Measurements from ENCODE around the gene CSF1. TPM values are rescaled to one million over a fixed set of nuclear protein-coding genes. Genes with fewer than 3 reads are reported as not detected.

The CSF1 gene
- total RNA-seq, 1 donor from 2014 or later, result 79.8 TPM

DNA sequence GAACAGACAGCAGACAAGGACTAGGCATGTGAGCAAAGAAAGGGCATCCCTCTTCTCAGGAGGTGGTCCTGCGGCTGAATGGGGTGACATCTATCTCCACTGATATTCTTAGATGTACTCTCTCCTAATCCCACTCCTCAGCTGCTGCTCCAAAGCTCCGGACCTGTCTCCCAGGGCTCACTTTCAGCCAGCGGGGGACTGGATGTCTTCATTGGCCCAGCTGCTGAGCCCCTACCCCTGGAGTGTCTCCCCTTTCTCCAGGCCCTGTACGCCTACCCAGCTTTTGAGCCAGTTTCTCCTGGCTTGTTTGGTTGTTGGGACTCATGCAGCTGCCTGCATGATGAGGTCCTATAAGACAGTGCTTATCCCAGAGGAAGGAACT is 28.8 kb upstream of the CSF1 start:
- H3K4me1 ChIP-seq, result peaks cover 33% of the 10 kb centered on the region
- no peaks in the 10 kb centered on the region for H3K27me3 ChIP-seq
- H3K36me3 ChIP-seq, result no peaks in the 10 kb centered on the region
- DNase-seq (no peak), ATAC-seq (no peak)
- TF ChIP-seq, protein P1, sequence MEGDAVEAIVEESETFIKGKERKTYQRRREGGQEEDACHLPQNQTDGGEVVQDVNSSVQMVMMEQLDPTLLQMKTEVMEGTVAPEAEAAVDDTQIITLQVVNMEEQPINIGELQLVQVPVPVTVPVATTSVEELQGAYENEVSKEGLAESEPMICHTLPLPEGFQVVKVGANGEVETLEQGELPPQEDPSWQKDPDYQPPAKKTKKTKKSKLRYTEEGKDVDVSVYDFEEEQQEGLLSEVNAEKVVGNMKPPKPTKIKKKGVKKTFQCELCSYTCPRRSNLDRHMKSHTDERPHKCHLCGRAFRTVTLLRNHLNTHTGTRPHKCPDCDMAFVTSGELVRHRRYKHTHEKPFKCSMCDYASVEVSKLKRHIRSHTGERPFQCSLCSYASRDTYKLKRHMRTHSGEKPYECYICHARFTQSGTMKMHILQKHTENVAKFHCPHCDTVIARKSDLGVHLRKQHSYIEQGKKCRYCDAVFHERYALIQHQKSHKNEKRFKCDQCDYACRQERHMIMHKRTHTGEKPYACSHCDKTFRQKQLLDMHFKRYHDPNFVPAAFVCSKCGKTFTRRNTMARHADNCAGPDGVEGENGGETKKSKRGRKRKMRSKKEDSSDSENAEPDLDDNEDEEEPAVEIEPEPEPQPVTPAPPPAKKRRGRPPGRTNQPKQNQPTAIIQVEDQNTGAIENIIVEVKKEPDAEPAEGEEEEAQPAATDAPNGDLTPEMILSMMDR (IDR thresholded peaks at IDR 0.05), result no peak
- intact Hi-C loops (cut with DNase I), result no loop called here
- no peaks in the 10 kb centered on the region for H3K9me3 ChIP-seq
- no peak overlapping the region for H3K27ac ChIP-seq
- no peak overlapping the region for H3K4me3 ChIP-seq

DNA sequence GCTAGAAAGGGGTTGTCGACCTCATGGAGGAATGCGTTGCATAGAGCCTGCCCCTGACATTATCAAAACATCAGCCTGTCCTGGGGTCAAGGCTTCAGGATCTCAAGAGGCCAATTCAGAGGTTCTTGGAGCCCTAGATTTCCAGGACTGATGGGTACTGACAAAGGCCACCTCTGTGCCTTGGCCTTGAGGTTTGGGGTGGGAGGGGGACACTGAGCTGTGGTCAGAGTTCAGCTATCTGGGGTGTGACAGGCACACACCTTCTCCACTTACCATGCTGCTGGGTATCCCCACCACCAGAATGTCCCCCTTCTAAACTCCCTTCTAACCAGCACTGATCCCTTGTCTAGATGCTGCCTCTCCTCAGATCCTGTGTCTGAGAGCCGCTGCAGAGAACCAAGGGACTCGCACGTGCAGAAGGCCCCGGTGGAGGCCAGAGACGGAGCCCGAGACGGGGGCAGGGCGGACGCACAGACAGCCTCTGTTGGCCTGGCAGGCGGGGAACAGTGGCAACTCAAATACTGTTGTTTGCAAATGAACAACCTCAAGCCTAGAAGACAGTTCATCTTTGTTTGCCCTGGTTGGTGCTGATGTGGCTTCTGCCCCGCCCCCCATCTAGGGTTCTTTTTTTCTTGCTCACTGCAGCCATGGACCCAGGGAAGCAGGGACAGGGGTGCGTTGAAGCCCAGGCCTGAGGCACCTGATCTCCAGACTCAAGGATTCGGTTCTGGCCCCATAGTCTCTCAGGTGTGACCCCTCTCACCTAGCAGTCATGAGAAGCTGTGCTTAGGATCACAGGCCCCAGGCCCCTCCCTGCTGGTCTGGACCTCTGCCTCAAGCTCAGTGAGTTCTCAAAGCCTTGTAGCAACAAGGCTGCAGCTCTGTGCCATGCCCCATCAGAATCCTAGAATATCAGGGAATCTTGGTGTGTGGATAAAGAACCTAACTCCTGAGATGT is 28.1 kb upstream of the CSF1 start:
- DNase-seq (no peak), ATAC-seq (no peak)
- H3K9me3 ChIP-seq, result no peaks in the 10 kb centered on the region
- intact Hi-C loops (cut with DNase I), result no loop called here
- TF ChIP-seq, protein P1 (IDR thresholded peaks at IDR 0.05), result no peak
- H3K4me3 ChIP-seq, result no peak overlapping the region
- H3K4me1 ChIP-seq, result peaks cover 28% of the 10 kb centered on the region
- H3K27me3 ChIP-seq, result no peaks in the 10 kb centered on the region
- no peaks in the 10 kb centered on the region for H3K36me3 ChIP-seq
- no peak overlapping the region for H3K27ac ChIP-seq

DNA sequence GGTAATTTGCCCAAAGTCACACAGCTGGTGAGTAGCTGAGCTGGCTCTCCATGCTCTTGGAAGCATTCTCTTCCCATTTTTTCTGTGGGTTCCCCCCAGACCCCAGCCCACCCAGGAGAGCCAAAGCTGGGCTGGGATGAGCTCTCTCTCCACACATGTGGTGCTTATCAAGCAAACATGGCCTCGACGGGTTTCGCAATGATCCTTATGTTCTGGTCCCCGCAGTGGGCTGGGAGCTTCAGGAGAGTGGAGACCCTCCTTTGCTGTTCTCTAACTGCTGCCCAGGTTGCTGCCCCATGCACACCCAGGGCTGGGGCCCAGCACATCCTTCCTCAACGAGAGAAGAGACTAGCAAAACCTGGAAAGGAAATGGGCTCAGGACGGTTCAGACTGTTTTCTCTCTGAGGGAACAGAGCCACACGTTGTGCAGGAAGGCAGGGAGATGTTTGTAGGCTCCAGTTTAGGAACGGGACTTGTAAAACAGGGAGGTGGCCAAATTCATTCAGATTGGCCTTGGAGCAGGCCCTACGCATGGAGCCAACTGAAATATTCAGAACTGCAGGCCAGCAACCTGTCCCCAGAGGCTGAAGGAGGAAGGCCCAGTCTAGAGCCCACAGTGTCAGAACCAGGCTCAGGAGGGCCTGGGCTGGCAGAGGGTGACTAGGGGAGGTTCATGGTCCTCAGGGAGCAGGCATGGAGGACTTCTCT is 27.2 kb upstream of the CSF1 start:
- intact Hi-C loops (cut with DNase I), result no loop called here
- Histone ChIP-seq H3K36me3 (no peaks in the 10 kb centered on the region), H3K27me3 (no peaks in the 10 kb centered on the region), H3K4me3 (no peak overlapping the region), H3K4me1 (peaks cover 21% of the 10 kb centered on the region), H3K9me3 (no peaks in the 10 kb centered on the region), H3K27ac (no peak overlapping the region)
- TF ChIP-seq, protein P1 (IDR thresholded peaks at IDR 0.05), result no peak
- DNase-seq (no peak), ATAC-seq (no peak)

DNA sequence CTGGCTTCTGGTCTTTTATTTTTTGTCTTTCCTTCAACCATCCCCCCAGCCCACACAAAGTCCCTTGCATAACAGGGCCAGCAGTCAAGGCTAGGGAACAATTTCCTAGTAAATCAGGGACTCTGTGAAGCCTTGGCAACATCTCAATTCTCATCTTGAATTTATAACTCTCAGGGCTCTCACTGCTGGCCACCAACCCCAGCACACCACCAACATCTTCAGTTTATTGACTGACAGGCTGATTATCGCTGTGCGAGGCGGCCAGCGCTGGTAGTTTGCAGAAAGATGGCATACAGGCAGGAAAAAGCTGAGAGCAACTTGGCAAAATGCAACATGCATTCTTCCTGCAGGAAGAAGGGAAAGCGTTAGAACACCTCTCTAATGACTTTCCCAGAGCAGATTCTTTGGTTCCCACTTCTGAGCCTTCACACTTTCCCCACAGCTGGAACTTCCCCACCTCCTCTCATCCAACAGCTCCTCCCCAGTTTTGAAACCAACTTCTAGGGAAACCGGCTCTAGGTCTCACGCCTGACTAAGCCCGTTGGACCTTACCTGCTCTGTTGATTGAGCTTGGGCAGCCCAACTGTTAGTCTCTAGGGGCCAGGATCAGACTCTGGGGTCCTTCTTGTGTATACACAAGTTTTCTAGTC is 26.3 kb upstream of the CSF1 start:
- Histone ChIP-seq H3K36me3 (no peaks in the 10 kb centered on the region), H3K9me3 (no peaks in the 10 kb centered on the region), H3K27me3 (no peaks in the 10 kb centered on the region), H3K4me3 (no peak overlapping the region), H3K4me1 (peaks cover 21% of the 10 kb centered on the region), H3K27ac (no peak overlapping the region)
- intact Hi-C loops (cut with DNase I), result no loop called here
- TF ChIP-seq, protein P1 (IDR thresholded peaks at IDR 0.05), result no peak
- no peak for ATAC-seq
- no peak for DNase-seq

DNA sequence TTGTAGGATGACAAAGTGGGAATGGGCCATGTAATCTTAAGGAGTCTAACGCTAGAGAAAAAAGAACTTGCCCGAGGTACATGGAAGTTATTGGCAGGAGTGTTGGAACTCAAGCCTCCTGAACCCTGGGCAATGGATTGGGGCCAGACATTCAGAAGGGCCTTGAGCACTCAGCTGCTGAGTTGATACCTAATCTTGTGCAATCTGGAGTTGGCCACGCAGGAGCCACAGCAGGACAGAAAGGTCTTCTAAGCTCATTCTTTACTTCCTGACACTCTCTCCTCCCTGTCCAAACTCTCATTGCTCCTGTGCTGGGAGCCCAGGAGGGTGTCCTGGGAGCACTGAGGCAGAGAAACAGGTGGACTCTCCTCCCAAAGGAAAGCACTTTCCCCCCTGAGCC is 25.1 kb upstream of the CSF1 start:
- TF ChIP-seq, protein P1 (IDR thresholded peaks at IDR 0.05), result no peak
- Histone ChIP-seq H3K27ac (no peak overlapping the region), H3K27me3 (no peaks in the 10 kb centered on the region), H3K4me3 (no peak overlapping the region), H3K4me1 (peaks cover 21% of the 10 kb centered on the region), H3K9me3 (no peaks in the 10 kb centered on the region), H3K36me3 (no peaks in the 10 kb centered on the region)
- intact Hi-C loops (cut with DNase I), result no loop called here
- no peak for DNase-seq
- ATAC-seq, result no peak

Data from upper lobe of right lung (tissue), 1 donor.